GM23338 (cell line): Measurements from ENCODE around the gene ATG4A. TPM values are rescaled to one million over a fixed set of nuclear protein-coding genes. Genes with fewer than 3 reads are reported as not detected.

Experiments used
- ATAC-seq: fragments of 200-7000 bp; cut with Tn5 transposase; 3 replicates; pipeline ENCODE4 v1.9.1; 2020
- DNase-seq: peaks from one replicate; pipeline ENCODE4 v3.0.0-alpha.2; 2015; ENCODE audit warnings: low spot score
- H2AFZ ChIP-seq: fragments of 200-600 bp; sonication (generic); 2 replicates; pipeline ENCODE4 v1.8.0; 2016; ENCODE audit warnings: antibody characterized with exemption, mild to moderate bottlenecking, moderate library complexity
- H3F3A ChIP-seq: fragments of 200-600 bp; sonication (generic); replicated peaks from 2 replicates; pipeline ENCODE4 v1.8.0; 2017; ENCODE audit warnings: antibody characterized with exemption, mixed run types, low read depth
- H3K27ac ChIP-seq: fragments of 200-600 bp; sonication (generic); 2 replicates; pipeline ENCODE4 v1.6.1; 2016; ENCODE audit warnings: low read depth
- H3K27me3 ChIP-seq: fragments of 200-600 bp; sonication (generic); 2 replicates; pipeline ENCODE4 v1.8.0; 2016; ENCODE audit warnings: mild to moderate bottlenecking, mixed run types, moderate library complexity; ENCODE audit not compliant: insufficient read depth
- H3K36me3 ChIP-seq: fragments of 200-600 bp; sonication (generic); 2 replicates; pipeline ENCODE4 v1.8.0; 2016; ENCODE audit warnings: mild to moderate bottlenecking; ENCODE audit not compliant: insufficient read depth
- H3K4me1 ChIP-seq: fragments of 200-600 bp; sonication (generic); 2 replicates; pipeline ENCODE4 v1.8.0; 2016; ENCODE audit warnings: mild to moderate bottlenecking, moderate library complexity; ENCODE audit not compliant: insufficient read depth
- H3K4me2 ChIP-seq: fragments of 200-600 bp; sonication (generic); 2 replicates; pipeline ENCODE4 v1.7.1; 2017; ENCODE audit warnings: mixed run types
- H3K4me3 ChIP-seq: fragments of 200-600 bp; sonication (generic); 2 replicates; pipeline ENCODE4 v1.6.1; 2016; ENCODE audit warnings: mixed run types
- H3K79me2 ChIP-seq: fragments of 200-600 bp; sonication (generic); replicated peaks from 2 replicates; pipeline ENCODE4 v1.8.0; 2017; ENCODE audit warnings: mild to moderate bottlenecking; ENCODE audit not compliant: insufficient read depth
- H3K9me2 ChIP-seq: fragments of 200-600 bp; sonication (generic); 2 replicates; pipeline ENCODE4 v1.8.0; 2017; ENCODE audit not compliant: insufficient read depth
- H4K20me1 ChIP-seq: fragments of 200-600 bp; sonication (generic); replicated peaks from 2 replicates; pipeline ENCODE4 v1.8.0; 2017; ENCODE audit warnings: mild to moderate bottlenecking; ENCODE audit not compliant: insufficient read depth
- H3K27ac Mint-ChIP-seq: 2 replicates; pipeline ENCODE4 v1.8.0; 2020; ENCODE audit warnings: inconsistent platforms, mild to moderate bottlenecking, moderate library complexity, mixed read lengths
- H3K27me3 Mint-ChIP-seq: 3 replicates; pipeline ENCODE4 v1.8.0; 2022; ENCODE audit warnings: low read depth, mild to moderate bottlenecking, moderate library complexity, mixed read lengths, inconsistent platforms; ENCODE audit not compliant: insufficient read depth, poor library complexity
- H3K36me3 Mint-ChIP-seq: 3 replicates; pipeline ENCODE4 v1.8.0; 2021; ENCODE audit warnings: low read depth, mild to moderate bottlenecking, inconsistent platforms, moderate library complexity, mixed read lengths
- H3K4me1 Mint-ChIP-seq: 3 replicates; pipeline ENCODE4 v1.8.0; 2020; ENCODE audit warnings: mild to moderate bottlenecking, inconsistent platforms, mixed read lengths
- H3K4me3 Mint-ChIP-seq: 3 replicates; pipeline ENCODE4 v1.8.0; 2021; ENCODE audit warnings: moderate library complexity, mild to moderate bottlenecking, inconsistent platforms, mixed read lengths
- H3K9me3 Mint-ChIP-seq: 3 replicates; pipeline ENCODE4 v1.8.0; 2020; ENCODE audit warnings: moderate library complexity, mild to moderate bottlenecking, inconsistent platforms, mixed read lengths
- ETS1 ChIP-seq: IDR thresholded peaks from 2 replicates; pipeline ENCODE4 v1.6.1; 2016; ENCODE audit warnings: antibody characterized with exemption
- EZH2phosphoT487 ChIP-seq: fragments of 200-600 bp; sonication (generic); IDR thresholded peaks from one replicate; pipeline ENCODE4 v1.8.1; 2018; ENCODE audit warnings: antibody characterized with exemption; ENCODE audit not compliant: unreplicated experiment
- JUNB ChIP-seq: IDR thresholded peaks from one replicate; pipeline ENCODE4 v1.6.1; 2016; ENCODE audit warnings: antibody characterized with exemption; ENCODE audit not compliant: unreplicated experiment
- NANOG ChIP-seq: IDR thresholded peaks from 2 replicates; pipeline ENCODE4 v1.6.1; 2016; ENCODE audit warnings: antibody characterized with exemption, borderline replicate concordance
- REST ChIP-seq: IDR thresholded peaks from one replicate; pipeline ENCODE4 v1.6.1; 2018; ENCODE audit warnings: antibody characterized with exemption; ENCODE audit not compliant: unreplicated experiment
- ZNF114 ChIP-seq: fragments of 250-450 bp; sonication (Bioruptor Pico); IDR thresholded peaks from 2 replicates; pipeline ENCODE4 v1.5.0; 2020; ENCODE audit warnings: mild to moderate bottlenecking, moderate library complexity
- ZNF462 ChIP-seq: fragments of 250-450 bp; sonication (Bioruptor Pico); IDR thresholded peaks from 2 replicates; pipeline ENCODE4 v1.5.0; 2020; ENCODE audit warnings: mild to moderate bottlenecking, moderate library complexity
- polyA plus RNA-seq: library from polyadenylated mRNA; unstranded; fragments of >200 nt; fragmentation: Nextera tagmentation; extraction: Ambion mirVana; gene quantifications from 2 replicates; pipeline ENCODE4 v1.2.1, GENCODE V29; 2016
- total RNA-seq: library from RNA; depleted of rRNA; stranded (reverse); fragments of >200 nt; shearing (Covaris generic); gene quantifications from 2 replicates; pipeline ENCODE4 v1.2.3, GENCODE V29; 2014

The ATG4A gene
- total and polyA plus RNA-seq, 2 experiments from 2014 or later: 2.1 to 2.8 TPM

- Histone ChIP-seq H3K4me2 (no peak overlapping the region), H3K4me1 (no peaks in the 10 kb centered on the region), H3K9me2 (no peaks in the 10 kb centered on the region), H3K27me3 (no peaks in the 10 kb centered on the region), H3K4me3 (no peak overlapping the region), H3K36me3 (peaks cover 3% of the 10 kb centered on the region; the same call in 1 of the 2 replicates), H3F3A (no peaks in the 10 kb centered on the region), H4K20me1 (no peaks in the 10 kb centered on the region), H3K79me2 (no peaks in the 10 kb centered on the region), H3K27ac (no peak overlapping the region), H2AFZ (no peak overlapping the region)
- TF ChIP-seq EZH2phosphoT487: no peak
- no peak overlapping the region for H3K4me3 Mint-ChIP-seq
- peaks cover 8% of the 10 kb centered on the region for H3K36me3 Mint-ChIP-seq
- no peak overlapping the region for H3K27ac Mint-ChIP-seq
- DNase-seq: no peak
- no peaks in the 10 kb centered on the region for H3K4me1 Mint-ChIP-seq
- ATAC-seq: no peak
- no peaks in the 10 kb centered on the region for H3K9me3 Mint-ChIP-seq
- H3K27me3 Mint-ChIP-seq: no peaks in the 10 kb centered on the region
These were observed 10.5 kb upstream of the ATG4A start for GRCh38 chrX:108081110-108081509.

GRCh38 chrX:108087792-108088191 lies 3.8 kb upstream of the ATG4A start:
- no peak for DNase-seq
- peaks cover 24% of the 10 kb centered on the region for H3K79me2 ChIP-seq
- ATAC-seq: no peak
- no peak overlapping the region for H3K27ac Mint-ChIP-seq
- H4K20me1 ChIP-seq: no peaks in the 10 kb centered on the region
- H3K27me3 ChIP-seq: no peaks in the 10 kb centered on the region
- no peak overlapping the region for H3K4me2 ChIP-seq
- no peaks in the 10 kb centered on the region for H3K27me3 Mint-ChIP-seq
- H3K9me3 Mint-ChIP-seq: no peaks in the 10 kb centered on the region
- no peak overlapping the region for H2AFZ ChIP-seq
- peaks cover 3% of the 10 kb centered on the region; the same call in 1 of the 2 replicates for H3K36me3 ChIP-seq
- no peak overlapping the region for H3K4me3 Mint-ChIP-seq
- no peaks in the 10 kb centered on the region for H3K9me2 ChIP-seq
- H3K27ac ChIP-seq: no peak overlapping the region
- no peak for TF ChIP-seq JUNB
- TF ChIP-seq REST: no peak
- no peaks in the 10 kb centered on the region; the same call in 1 of the 2 replicates for H3K4me1 ChIP-seq
- H3K36me3 Mint-ChIP-seq: peaks cover 15% of the 10 kb centered on the region
- no peaks in the 10 kb centered on the region for H3F3A ChIP-seq
- H3K4me1 Mint-ChIP-seq: no peaks in the 10 kb centered on the region
- no peak overlapping the region for H3K4me3 ChIP-seq

GRCh38 chrX:108088511-108088910 lies 3.1 kb upstream of the ATG4A start:
- Mint-ChIP-seq H3K4me1 (no peaks in the 10 kb centered on the region), H3K36me3 (peaks cover 15% of the 10 kb centered on the region), H3K9me3 (no peaks in the 10 kb centered on the region), H3K27me3 (no peaks in the 10 kb centered on the region), H3K4me3 (no peak overlapping the region), H3K27ac (no peak overlapping the region)
- ATAC-seq: no peak
- TF ChIP-seq ZNF114 (CRISPR knock-in tag): no peak
- no peak for TF ChIP-seq ZNF462
- no peak for TF ChIP-seq ETS1
- TF ChIP-seq NANOG: no peak
- Histone ChIP-seq H3K36me3 (peaks cover 3% of the 10 kb centered on the region; the same call in 1 of the 2 replicates), H3K4me2 (no peak overlapping the region), H4K20me1 (no peaks in the 10 kb centered on the region), H2AFZ (no peak overlapping the region), H3K9me2 (no peaks in the 10 kb centered on the region), H3K27ac (no peak overlapping the region), H3K27me3 (no peaks in the 10 kb centered on the region), H3F3A (no peaks in the 10 kb centered on the region), H3K4me1 (no peaks in the 10 kb centered on the region; the same call in 1 of the 2 replicates), H3K79me2 (peaks cover 24% of the 10 kb centered on the region), H3K4me3 (no peak overlapping the region)
- no peak for DNase-seq
